Epithelial cell of umbilical artery (primary cell): ENCODE results near the gene CDA. TPM values are rescaled to one million over a fixed set of nuclear protein-coding genes. Genes with fewer than 3 reads are reported as not detected.

Experiments
- total RNA-seq: library from RNA; depleted of rRNA; stranded (reverse); fragments of >200 nt; gene quantifications from 2 replicates; pipeline ENCODE4 v1.2.3, GENCODE V29; 2014

The CDA gene
- total RNA-seq: 0.61 and 0.65 TPM in 2 replicates

GRCh38 chr1:20588634-20589225 lies at the start of gene CDA:
TSS of gene CDA (plus strand) at chr1:20589097. CDS start at chr1:20589130, 33 bp downstream.

GRCh38 chr1:20551945-20552727 lies 36.8 kb upstream of the CDA start, which contains the start of gene FAM43B:
TSS of gene FAM43B (plus strand) at chr1:20552573. CDS start at chr1:20552974, 401 bp downstream.

GRCh38 chr1:20633190-20634064 lies 44.5 kb downstream of the CDA start, which contains the start of gene PINK1:
TSS of gene PINK1 (plus strand) at chr1:20633458. CDS start at chr1:20633549, 91 bp downstream.

DNA sequence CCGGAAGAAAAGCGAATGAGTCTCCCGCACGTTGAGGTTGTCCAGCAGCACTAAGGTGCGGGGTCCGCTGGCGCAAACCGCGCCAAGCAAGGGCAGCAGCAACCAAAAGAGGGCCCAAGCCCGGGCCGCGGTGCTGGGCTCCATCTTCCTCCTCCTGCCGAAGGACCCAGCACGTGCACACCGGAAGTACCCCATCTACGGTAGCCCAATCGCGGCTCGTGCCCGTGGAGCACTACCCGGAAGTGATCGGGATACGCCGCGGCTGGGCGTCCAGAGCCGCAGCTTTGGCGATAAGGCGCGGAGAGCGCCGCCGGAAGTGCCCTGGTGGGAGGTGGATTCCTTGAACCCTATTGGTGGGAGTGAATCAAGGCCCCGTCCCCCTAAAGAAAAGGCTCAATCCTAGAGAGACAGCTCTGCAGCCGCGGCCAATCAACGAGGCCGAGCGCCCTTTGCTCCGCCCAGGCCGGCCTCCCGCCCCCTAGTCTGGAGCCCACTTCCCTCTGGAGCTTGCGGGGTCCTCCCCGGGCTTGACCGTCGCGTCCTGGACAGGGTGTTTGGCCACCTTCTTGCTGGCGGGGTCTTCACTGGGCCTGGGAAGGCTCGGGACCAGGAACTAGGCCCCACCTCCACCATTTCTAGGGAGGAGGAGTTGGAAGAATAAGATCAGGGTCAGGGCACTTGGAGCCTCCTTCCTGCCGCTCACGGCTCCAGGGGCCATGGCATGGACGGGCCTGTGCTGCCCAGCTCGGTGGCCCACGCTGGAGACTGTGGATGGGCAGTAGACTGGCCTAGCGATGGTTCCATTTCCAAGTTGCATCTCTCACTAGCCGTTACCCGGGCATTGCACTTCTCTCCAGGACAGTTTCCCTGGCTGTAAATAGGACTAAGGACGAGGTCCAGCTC lies 72.6 kb downstream of the CDA start, which contains the start of gene DDOST:
DDOST (minus strand) TSS at position 163 of the 903 bp plus-strand sequence; CDS start at position 144, 19 bp downstream.

Other genes starting within 250 kb of the CDA start
- 0.97 and 1.5 TPM in 2 replicates for gene CAMK2N1, start 102.9 kb upstream of the CDA start, total RNA-seq
- 22.4 and 27.5 TPM in 2 replicates for gene MUL1, start 80.9 kb upstream of the CDA start, total RNA-seq
- not detected in 2 replicates for gene FAM43B, start 36.5 kb upstream of the CDA start, total RNA-seq
- gene PINK1, start 44.4 kb downstream of the CDA start, total RNA-seq: 33.3 and 34.8 TPM in 2 replicates
- gene DDOST, start 72.3 kb downstream of the CDA start, total RNA-seq: 251 and 281 TPM in 2 replicates
- gene KIF17, start 128.9 kb downstream of the CDA start, total RNA-seq: 0.15 and 0.32 TPM in 2 replicates
- 0.32 and 0.46 TPM in 2 replicates for gene SH2D5, start 143.6 kb downstream of the CDA start, total RNA-seq
- gene HP1BP3, start 198.2 kb downstream of the CDA start, total RNA-seq: 165 and 317 TPM in 2 replicates